OCI-LY3 (cell line): ENCODE measurements around the gene OR10H4.
"Not testable (repeated sequence)": the region's sequence is repeated elsewhere in the genome, so short reads cannot be mapped to it uniquely, and the experiment has no call there.

Experiments used
- H2AFZ ChIP-seq: fragments of 200-600, 300-600 bp; shearing (Covaris generic); 2 replicates; pipeline ENCODE4 v1.6.0; 2014; ENCODE audit warnings: antibody characterized with exemption, low read depth, low read length
- H3K27ac ChIP-seq: fragments of 200-600, 300-600 bp; sonication (generic); 2 replicates; pipeline ENCODE4 v1.5.1; 2014; ENCODE audit warnings: mild to moderate bottlenecking, low read length, moderate library complexity, mixed read lengths
- H3K27me3 ChIP-seq: fragments of 200-600, 300-600 bp; sonication (generic); 2 replicates; pipeline ENCODE4 v1.6.1; 2014; ENCODE audit warnings: low read depth, low read length, mixed read lengths
- H3K36me3 ChIP-seq: fragments of 200-600, 300-600 bp; sonication (generic); replicated peaks from 2 replicates; pipeline ENCODE3; 2014; ENCODE audit warnings: low read depth, low read length, mixed read lengths
- H3K4me1 ChIP-seq: fragments of 300-600, 200-600 bp; sonication (generic); 2 replicates; pipeline ENCODE4 v1.6.1; 2014; ENCODE audit warnings: low read length, mixed read lengths
- H3K4me2 ChIP-seq: fragments of 200-600, 300-600 bp; sonication (generic); 2 replicates; pipeline ENCODE4 v1.6.1; 2014; ENCODE audit warnings: low read length, mixed read lengths
- H3K4me3 ChIP-seq: fragments of 300-600, 200-600 bp; sonication (generic); 2 replicates; pipeline ENCODE4 v1.5.1; 2014; ENCODE audit warnings: antibody characterized with exemption, mild to moderate bottlenecking, low read length, moderate library complexity
- H3K79me2 ChIP-seq: fragments of 300-600, 200-600 bp; shearing (Covaris generic); 2 replicates; pipeline ENCODE4 v1.6.1; 2014; ENCODE audit warnings: mild to moderate bottlenecking, low read length, mixed read lengths
- H3K9ac ChIP-seq: fragments of 300-600, 200-600 bp; shearing (Covaris generic); 2 replicates; pipeline ENCODE4 v1.6.0; 2014; ENCODE audit warnings: mild to moderate bottlenecking, low read length, moderate library complexity
- H3K9me3 ChIP-seq: fragments of 200-600, 300-600 bp; shearing (Covaris generic); 2 replicates; pipeline ENCODE4 v1.6.1; 2014; ENCODE audit warnings: low read length, mixed read lengths; ENCODE audit not compliant: insufficient read depth
- H4K20me1 ChIP-seq: fragments of 200-600, 300-600 bp; sonication (generic); 2 replicates; pipeline ENCODE4 v1.6.1; 2016; ENCODE audit warnings: low read length, mixed read lengths; ENCODE audit not compliant: insufficient read depth
- EZH2phosphoT487 ChIP-seq: fragments of 200-600 bp; shearing (Covaris generic); IDR thresholded peaks from 2 replicates; pipeline ENCODE4 v1.6.1; 2018; ENCODE audit warnings: antibody characterized with exemption, mixed run types, low read depth
- TF ChIP-seq, protein P1 (sequence below): fragments of 200-600, 300-600 bp; sonication (generic); IDR thresholded peaks from 2 replicates; pipeline ENCODE4 v1.5.1; 2014; ENCODE audit warnings: antibody characterized with exemption, low read length, low read depth

OR10H4 gene

DNA sequence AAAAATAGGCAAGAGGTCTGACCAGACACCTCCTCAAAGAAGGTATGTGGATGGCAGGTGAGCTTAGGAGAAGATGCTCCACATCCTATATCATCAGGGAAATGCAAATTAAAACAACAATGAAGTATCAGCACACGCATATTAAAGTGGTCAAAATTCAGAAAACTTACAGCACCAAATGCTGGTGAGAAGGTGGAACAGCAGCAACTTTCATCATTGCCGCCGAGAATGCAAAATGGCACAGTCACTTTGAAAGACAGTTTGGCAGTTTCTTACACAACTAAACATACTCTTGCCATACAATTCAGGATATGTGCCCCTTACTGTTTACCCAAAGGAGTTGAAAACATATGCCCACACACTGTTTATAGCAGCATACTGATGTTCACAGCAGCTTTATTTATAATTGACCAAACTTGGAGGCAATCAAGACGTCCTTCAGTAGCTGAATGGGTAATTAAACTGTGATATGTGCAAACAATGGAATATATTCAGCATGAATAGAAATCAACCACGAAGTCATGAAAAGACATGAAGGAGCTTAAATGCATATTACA lies 22.5 kb downstream of the OR10H4 start:
- Histone ChIP-seq H2AFZ (no peak overlapping the region), H3K27me3 (peaks cover 20% of the 10 kb centered on the region), H3K9ac (no peak overlapping the region), H3K27ac (no peak overlapping the region), H3K9me3 (no peaks in the 10 kb centered on the region), H3K4me1 (no peaks in the 10 kb centered on the region), H3K4me2 (no peak overlapping the region), H3K79me2 (no peaks in the 10 kb centered on the region), H3K4me3 (no peak overlapping the region), H4K20me1 (no peaks in the 10 kb centered on the region), H3K36me3 (no peaks in the 10 kb centered on the region)
- no peak for TF ChIP-seq EZH2phosphoT487
- TF ChIP-seq, protein P1, sequence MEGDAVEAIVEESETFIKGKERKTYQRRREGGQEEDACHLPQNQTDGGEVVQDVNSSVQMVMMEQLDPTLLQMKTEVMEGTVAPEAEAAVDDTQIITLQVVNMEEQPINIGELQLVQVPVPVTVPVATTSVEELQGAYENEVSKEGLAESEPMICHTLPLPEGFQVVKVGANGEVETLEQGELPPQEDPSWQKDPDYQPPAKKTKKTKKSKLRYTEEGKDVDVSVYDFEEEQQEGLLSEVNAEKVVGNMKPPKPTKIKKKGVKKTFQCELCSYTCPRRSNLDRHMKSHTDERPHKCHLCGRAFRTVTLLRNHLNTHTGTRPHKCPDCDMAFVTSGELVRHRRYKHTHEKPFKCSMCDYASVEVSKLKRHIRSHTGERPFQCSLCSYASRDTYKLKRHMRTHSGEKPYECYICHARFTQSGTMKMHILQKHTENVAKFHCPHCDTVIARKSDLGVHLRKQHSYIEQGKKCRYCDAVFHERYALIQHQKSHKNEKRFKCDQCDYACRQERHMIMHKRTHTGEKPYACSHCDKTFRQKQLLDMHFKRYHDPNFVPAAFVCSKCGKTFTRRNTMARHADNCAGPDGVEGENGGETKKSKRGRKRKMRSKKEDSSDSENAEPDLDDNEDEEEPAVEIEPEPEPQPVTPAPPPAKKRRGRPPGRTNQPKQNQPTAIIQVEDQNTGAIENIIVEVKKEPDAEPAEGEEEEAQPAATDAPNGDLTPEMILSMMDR: peak; percentile 27

DNA sequence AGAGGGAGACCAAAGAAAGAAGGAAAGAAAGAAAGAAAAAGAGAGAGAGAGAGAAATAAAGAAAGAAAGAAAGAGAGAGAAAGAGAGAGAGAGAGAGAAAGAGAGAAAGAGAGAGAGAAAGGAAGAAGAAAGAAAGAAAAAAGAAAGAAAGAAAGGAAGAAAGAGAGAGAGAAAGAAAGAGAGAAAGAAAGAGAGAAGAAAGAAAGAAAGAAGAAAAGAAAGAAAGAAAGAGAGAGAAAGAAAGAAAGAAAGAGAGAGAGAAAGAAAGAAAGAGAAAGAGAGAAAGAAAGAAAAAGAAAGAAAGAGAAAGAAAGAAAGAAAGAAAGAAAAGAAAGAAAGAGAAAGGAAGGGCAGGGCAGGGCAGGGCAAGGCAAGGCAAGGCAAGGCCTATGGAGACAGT lies 23.2 kb downstream of the OR10H4 start:
- H3K9me3 ChIP-seq, H3K36me3 ChIP-seq, H2AFZ ChIP-seq, H3K4me1 ChIP-seq, H4K20me1 ChIP-seq, H3K9ac ChIP-seq, H3K4me3 ChIP-seq, H3K4me2 ChIP-seq, H3K27ac ChIP-seq, H3K79me2 ChIP-seq: not testable (repeated sequence)
- H3K27me3 ChIP-seq: peaks cover 27% of the 10 kb centered on the region

DNA sequence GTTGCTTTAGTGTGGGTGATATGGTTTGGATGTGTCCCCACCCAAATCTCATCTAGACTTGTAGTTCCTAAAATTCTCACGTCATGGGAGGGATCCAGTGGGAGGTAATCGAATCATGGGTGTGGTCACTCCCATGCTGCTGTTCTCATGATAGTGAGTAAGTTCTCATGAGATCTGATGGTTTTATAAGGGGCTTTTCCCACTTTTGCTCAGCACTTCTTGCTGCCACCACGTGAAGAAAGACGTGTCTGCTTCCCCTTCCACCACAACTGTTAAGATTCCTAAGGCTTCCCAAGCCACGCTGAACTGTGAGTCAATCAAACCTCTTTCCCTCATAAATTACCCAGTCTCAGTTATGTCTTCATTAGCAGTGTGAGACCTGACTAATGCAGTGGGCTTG lies 26.0 kb downstream of the OR10H4 start:
- no peaks in the 10 kb centered on the region for H3K4me1 ChIP-seq
- no peaks in the 10 kb centered on the region for H4K20me1 ChIP-seq
- peaks cover 41% of the 10 kb centered on the region for H3K27me3 ChIP-seq
- H3K36me3 ChIP-seq: no peaks in the 10 kb centered on the region
- no peaks in the 10 kb centered on the region for H3K79me2 ChIP-seq
- H3K9me3 ChIP-seq: no peaks in the 10 kb centered on the region
- no peak overlapping the region for H3K9ac ChIP-seq
- H3K27ac ChIP-seq: no peak overlapping the region
- no peak overlapping the region for H3K4me2 ChIP-seq
- H2AFZ ChIP-seq: no peak overlapping the region
- TF ChIP-seq, protein P1: no peak
- no peak for TF ChIP-seq EZH2phosphoT487
- no peak overlapping the region for H3K4me3 ChIP-seq

DNA sequence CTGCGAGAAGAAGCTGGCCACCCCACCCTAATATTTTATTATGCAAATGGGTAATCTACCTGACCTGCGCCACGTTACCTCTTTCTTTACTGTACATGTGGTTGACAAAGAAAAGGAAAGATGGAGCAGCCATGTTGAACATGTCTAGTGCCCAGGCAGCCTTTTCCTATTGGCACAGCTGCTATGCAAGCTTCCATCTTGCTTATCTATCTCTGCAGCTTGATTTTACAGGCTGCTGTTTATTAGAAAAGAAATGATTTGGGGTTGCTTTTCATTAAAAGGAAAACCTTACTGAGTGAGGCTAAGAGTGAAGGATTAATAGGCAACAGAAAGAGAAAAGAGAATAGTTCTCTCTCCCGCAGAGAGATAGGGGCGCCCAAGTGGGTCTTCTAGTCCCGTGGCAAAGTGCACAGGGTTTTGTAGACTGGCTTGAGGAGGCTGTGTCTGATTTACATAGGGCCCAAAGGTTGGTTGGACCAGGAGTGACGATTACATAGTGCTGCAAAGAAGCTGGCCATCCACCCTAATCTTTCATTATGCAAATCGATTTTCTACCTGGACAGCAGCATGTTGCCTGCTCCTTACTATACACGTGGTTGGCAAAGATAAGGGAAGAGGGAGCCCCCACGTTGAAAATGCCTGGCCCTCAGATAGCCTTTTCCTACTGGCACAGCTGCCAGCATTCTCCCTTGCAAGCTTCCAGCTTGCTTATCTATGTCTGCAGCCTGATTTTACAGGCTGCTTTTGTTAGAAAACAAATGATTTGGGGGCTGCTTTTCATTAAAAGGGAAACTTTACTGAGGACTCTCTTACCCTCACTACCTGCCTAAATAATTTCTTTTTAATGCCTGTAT lies 28.3 kb downstream of the OR10H4 start:
- no peaks in the 10 kb centered on the region for H3K4me1 ChIP-seq
- H3K4me2 ChIP-seq: no peak overlapping the region
- H2AFZ ChIP-seq: no peak overlapping the region
- no peak overlapping the region for H3K4me3 ChIP-seq
- no peak overlapping the region for H3K9ac ChIP-seq
- peaks cover 41% of the 10 kb centered on the region for H3K27me3 ChIP-seq
- no peaks in the 10 kb centered on the region for H3K9me3 ChIP-seq
- no peaks in the 10 kb centered on the region for H4K20me1 ChIP-seq
- no peaks in the 10 kb centered on the region for H3K79me2 ChIP-seq
- no peak overlapping the region for H3K27ac ChIP-seq
- no peaks in the 10 kb centered on the region for H3K36me3 ChIP-seq
- TF ChIP-seq, protein P1: no peak
- no peak for TF ChIP-seq EZH2phosphoT487
